Measurements from ENCODE around the gene TSPYL4.

TSPYL4 gene

GRCh38 chr6:116277124-116277523 lies 23.2 kb upstream of the TSPYL4 start:
- H3K4me3 ChIP-seq (ENCODE audit: low read length), result peak overlapping the region; percentile 58
- no peak for DNase-seq (ENCODE audit: low read depth)

GRCh38 chr6:116271149-116271708 lies 17.4 kb upstream of the TSPYL4 start:
- TF ChIP-seq CTCF (conservative IDR thresholded peaks at IDR 0.05; ENCODE audit: low read length), result no peak
- no peak overlapping the region for H3K4me3 ChIP-seq (ENCODE audit: low read length)
- DNase-seq (ENCODE audit: low read depth), result no peak

More at GRCh38 chr6:116277124-116277523, 23.2 kb upstream of the TSPYL4 start:
- no peak for TF ChIP-seq CTCF (conservative IDR thresholded peaks at IDR 0.05; ENCODE audit: low read length)

- no peak overlapping the region for H3K4me3 ChIP-seq (ENCODE audit: low read length)
- DNase-seq (ENCODE audit: low read depth), result peak; percentile 82
- peak; percentile 99 for TF ChIP-seq CTCF (conservative IDR thresholded peaks at IDR 0.05; ENCODE audit: low read length)
Observed at GRCh38 chr6:116268589-116269293, 14.9 kb upstream of the TSPYL4 start.

GRCh38 chr6:116267836-116268588 lies 14.1 kb upstream of the TSPYL4 start:
- no peak for TF ChIP-seq CTCF (conservative IDR thresholded peaks at IDR 0.05; ENCODE audit: low read length)

GRCh38 chr6:116266803-116267202 lies 12.9 kb upstream of the TSPYL4 start:
- no peak for TF ChIP-seq CTCF (conservative IDR thresholded peaks at IDR 0.05; ENCODE audit: low read length)
- no peak overlapping the region for H3K4me3 ChIP-seq (ENCODE audit: low read length)
- no peak for DNase-seq (ENCODE audit: low read depth)

More at GRCh38 chr6:116267836-116268588, 14.1 kb upstream of the TSPYL4 start:
- DNase-seq (ENCODE audit: low read depth), result no peak
- no peak overlapping the region for H3K4me3 ChIP-seq (ENCODE audit: low read length)

GRCh38 chr6:116265041-116265829 lies 11.4 kb upstream of the TSPYL4 start:
- no peak for DNase-seq (ENCODE audit: low read depth)
- no peak overlapping the region for H3K4me3 ChIP-seq (ENCODE audit: low read length)
- no peak for TF ChIP-seq CTCF (conservative IDR thresholded peaks at IDR 0.05; ENCODE audit: low read length)
